ENCODE results near the gene HNRNPUL1.

HNRNPUL1 gene

DNA sequence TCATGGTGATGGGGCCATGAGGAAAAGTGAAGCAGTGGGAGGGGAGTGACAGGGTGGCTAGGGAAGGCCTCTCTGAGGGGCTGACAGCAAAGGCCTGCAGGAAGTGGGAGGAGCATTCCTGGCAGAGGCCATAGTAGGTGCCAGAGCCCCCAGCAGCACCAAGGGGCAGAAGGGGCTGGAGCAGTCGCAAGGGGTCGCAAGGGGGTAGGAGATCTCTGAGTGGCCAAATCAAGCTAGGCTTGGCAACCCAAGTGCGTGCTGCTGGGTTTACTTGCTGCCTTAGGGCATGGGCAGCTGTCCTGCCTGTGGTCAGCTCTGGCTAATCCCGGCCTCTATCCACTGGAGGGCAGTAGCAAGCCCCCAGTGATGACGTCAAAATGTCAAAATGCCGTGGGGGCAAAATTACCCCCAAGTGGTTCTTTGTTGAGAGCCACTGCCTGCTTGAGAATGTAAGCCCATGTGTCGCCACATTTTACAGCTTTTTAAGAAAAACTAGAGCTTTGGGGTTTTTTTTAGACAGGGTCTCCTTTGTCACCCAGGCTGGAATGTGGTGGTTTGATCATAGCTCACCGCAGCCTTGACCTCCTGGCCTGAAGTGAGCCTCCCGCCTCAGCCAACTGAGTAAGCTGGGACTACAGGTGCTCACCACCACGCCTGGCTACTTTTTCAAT, 57.6 kb downstream of the HNRNPUL1 start:
- Mint-ChIP-seq H3K27me3 (ENCODE audit: low read depth) (no peaks in the 10 kb centered on the region), H3K4me3 (peak overlapping the region in 1 of 3 experiments; percentile 41), H3K4me1 (peaks cover 41% of the 10 kb centered on the region), H3K9me3 (no peaks in the 10 kb centered on the region), H3K27ac (peak overlapping the region in 2 of 3 experiments; percentile 60 to 64), H3K36me3 (ENCODE audit: low read depth) (peaks cover 30% of the 10 kb centered on the region)
- TF ChIP-seq, protein P1, sequence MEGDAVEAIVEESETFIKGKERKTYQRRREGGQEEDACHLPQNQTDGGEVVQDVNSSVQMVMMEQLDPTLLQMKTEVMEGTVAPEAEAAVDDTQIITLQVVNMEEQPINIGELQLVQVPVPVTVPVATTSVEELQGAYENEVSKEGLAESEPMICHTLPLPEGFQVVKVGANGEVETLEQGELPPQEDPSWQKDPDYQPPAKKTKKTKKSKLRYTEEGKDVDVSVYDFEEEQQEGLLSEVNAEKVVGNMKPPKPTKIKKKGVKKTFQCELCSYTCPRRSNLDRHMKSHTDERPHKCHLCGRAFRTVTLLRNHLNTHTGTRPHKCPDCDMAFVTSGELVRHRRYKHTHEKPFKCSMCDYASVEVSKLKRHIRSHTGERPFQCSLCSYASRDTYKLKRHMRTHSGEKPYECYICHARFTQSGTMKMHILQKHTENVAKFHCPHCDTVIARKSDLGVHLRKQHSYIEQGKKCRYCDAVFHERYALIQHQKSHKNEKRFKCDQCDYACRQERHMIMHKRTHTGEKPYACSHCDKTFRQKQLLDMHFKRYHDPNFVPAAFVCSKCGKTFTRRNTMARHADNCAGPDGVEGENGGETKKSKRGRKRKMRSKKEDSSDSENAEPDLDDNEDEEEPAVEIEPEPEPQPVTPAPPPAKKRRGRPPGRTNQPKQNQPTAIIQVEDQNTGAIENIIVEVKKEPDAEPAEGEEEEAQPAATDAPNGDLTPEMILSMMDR (IDR thresholded peaks at IDR 0.05; ENCODE audit: unreplicated experiment in 3 of 3) = peak; percentile 57 to 62 (median 60)

DNA sequence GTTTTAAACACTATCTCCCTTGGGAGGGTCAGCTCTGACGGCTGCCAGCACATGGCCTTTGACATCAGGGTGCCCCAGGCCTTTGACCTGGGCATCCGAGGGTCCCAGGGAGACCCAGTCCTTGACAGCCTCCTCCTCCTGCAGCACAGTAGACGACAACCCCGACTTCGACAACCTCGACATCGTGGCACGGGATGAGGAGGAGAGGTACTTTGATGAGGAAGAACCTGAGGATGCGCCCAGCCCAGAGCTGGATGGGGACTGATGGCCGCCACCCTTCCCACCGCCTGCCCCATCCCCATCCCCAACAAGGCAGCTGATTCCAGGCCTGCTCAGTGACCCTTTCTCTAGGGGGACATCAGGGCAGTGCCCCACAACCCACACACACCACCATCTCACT, 58.3 kb downstream of the HNRNPUL1 start:
- peaks cover 23% of the 10 kb centered on the region for H3K36me3 Mint-ChIP-seq (ENCODE audit: low read depth)
- H3K27ac Mint-ChIP-seq = peak overlapping the region; percentile 81 to 93 (median 91)
- H3K4me1 Mint-ChIP-seq = peaks cover 46% of the 10 kb centered on the region

DNA sequence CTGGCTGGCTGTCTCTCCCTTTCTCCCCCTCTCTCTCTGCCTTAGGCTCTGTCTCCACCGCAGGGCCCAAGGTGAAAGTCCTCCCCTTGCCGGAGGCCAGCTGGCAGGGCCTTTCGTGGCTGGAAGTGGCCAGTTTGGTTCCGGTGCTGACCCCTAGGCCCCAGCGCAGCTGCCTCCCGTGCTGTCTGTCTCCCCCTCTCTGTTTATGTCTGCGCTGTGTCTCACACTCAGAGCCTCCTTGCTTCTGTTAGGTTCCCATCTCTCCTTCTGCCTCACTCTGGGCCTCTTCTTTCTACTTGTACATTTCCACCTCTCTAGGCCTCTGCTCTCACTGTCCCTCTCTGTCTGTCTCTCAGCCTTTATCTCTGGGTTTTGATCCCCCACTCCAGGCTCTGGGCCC, 58.9 kb downstream of the HNRNPUL1 start:
- H3K4me3 Mint-ChIP-seq = peak overlapping the region in 2 of 3 experiments; percentile 17 to 61
- peaks cover 18% of the 10 kb centered on the region for H3K36me3 Mint-ChIP-seq (ENCODE audit: low read depth)
- peak overlapping the region; percentile 81 to 93 (median 91) for H3K27ac Mint-ChIP-seq
- H3K9me3 Mint-ChIP-seq = no peaks in the 10 kb centered on the region
- TF ChIP-seq, protein P1 (IDR thresholded peaks at IDR 0.05; ENCODE audit: unreplicated experiment in 3 of 3) = no peak
- H3K27me3 Mint-ChIP-seq (ENCODE audit: low read depth) = no peaks in the 10 kb centered on the region
- H3K4me1 Mint-ChIP-seq = peaks cover 49% of the 10 kb centered on the region

More for the DNA sequence above, 58.3 kb downstream of the HNRNPUL1 start:
- no peaks in the 10 kb centered on the region for H3K9me3 Mint-ChIP-seq
- H3K27me3 Mint-ChIP-seq (ENCODE audit: low read depth) = no peaks in the 10 kb centered on the region
- TF ChIP-seq, protein P1 (IDR thresholded peaks at IDR 0.05; ENCODE audit: unreplicated experiment in 3 of 3) = no peak
- H3K4me3 Mint-ChIP-seq = peak overlapping the region in 1 of 3 experiments; percentile 61

DNA sequence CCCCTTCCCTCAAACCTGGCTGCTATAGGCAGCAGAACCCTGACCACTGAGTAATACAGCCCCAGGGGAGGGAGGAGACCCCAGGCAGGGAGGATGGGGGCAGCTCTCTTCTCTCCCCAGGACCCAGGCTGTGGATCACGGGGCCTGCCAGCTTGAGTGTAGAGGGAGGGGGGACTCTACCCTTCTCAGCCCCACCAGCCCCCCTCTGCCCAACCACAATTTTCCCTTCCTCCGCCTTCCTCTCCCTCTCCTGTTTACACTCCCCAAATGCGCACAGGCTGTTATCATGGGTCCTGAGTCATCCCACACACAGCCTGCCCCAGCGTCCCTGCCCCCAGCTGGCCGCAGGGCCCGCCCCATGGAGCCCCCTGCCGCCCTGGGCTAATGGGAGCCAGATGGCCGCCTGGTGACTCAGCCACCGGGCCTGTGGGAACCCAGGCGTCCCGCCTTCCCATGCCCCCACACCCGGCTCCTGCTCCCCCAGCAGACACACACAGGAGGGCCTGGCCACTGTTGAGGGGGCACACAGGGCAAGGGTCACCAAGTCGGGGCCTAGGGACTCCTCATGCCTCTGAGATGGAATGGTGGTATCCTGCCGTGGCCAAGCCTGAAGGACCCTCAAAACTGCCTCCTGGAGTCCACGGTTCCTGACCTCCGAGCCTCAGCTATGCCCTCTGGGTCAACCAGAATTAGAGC, 59.4 kb downstream of the HNRNPUL1 start:
- TF ChIP-seq, protein P1 (IDR thresholded peaks at IDR 0.05; ENCODE audit: unreplicated experiment in 3 of 3) = no peak
- H3K27ac Mint-ChIP-seq = peak overlapping the region; percentile 91 to 93 (median 93)
- no peaks in the 10 kb centered on the region for H3K27me3 Mint-ChIP-seq (ENCODE audit: low read depth)
- H3K36me3 Mint-ChIP-seq (ENCODE audit: low read depth) = peaks cover 18% of the 10 kb centered on the region
- peaks cover 54% of the 10 kb centered on the region for H3K4me1 Mint-ChIP-seq
- H3K9me3 Mint-ChIP-seq = no peaks in the 10 kb centered on the region
- peak overlapping the region in 2 of 3 experiments; percentile 74 to 79 for H3K4me3 Mint-ChIP-seq

DNA sequence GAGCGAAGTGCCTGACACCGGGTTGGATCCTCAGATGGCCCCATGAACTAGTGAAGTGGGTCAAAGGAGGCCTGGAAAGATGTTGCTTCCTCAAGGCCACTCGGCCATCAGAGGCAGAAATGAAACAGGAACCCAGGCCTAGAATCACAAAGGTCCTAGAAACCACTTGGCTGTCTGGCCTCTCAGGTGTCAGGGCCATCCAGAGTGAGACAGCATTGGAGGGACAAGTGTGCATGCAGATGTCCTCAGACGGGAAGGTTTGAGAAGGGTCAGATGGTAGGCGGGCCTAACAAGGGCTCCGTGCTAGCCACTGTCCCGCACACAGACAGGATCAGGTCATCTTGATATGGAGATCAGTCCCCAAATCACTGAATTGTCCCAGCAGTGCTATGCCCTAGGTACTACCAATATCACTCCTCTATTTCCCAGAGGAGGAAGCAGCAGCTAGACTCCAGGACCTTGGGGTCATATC, 60.1 kb downstream of the HNRNPUL1 start:
- Mint-ChIP-seq H3K27ac (peak overlapping the region; percentile 78 to 93 (median 90)), H3K4me3 (peak overlapping the region; percentile 74 to 83 (median 79)), H3K4me1 (peaks cover 59% of the 10 kb centered on the region), H3K27me3 (ENCODE audit: low read depth) (no peaks in the 10 kb centered on the region), H3K36me3 (ENCODE audit: low read depth) (peaks cover 16% of the 10 kb centered on the region), H3K9me3 (no peaks in the 10 kb centered on the region)
- TF ChIP-seq, protein P1 (IDR thresholded peaks at IDR 0.05; ENCODE audit: unreplicated experiment in 3 of 3) = no peak

Measured in nephron (organoid).